ENCODE results near the gene NRARP.
A peak's percentile ranks its signal among the peaks of the same experiment; 100 is the strongest.

The NRARP gene

DNA sequence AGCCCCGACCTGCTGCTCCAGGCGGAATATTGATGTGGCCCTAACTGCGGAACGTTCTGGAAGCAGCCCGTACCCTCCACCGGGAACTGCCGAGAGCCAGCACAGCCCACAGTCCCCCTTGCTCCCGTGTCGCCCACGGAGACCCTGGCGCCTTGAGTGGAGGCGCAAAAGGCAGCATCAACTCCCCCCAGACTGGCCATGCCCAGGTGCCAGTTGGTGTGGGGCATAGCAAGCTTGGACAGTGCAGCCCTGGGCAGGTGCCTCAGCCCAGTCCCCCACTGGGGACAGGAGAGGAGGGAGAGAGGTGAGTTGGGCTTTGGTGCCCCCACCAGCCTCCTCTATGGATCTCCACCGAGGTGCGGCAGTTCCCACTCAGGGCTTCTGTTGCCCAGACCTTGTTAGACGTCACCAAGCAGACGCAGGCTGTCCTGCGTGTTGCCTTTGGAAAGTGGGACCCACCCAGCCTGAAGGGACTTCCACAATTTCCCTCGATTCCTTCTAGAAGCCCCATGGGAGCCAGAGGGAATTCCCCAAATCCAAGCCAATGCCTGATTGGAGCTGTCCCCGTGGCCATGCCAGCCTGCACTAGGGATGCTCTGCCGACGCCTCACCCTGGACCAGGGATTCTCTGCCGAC lies 19.8 kb upstream of the NRARP start:
- no peak for DNase-seq

DNA sequence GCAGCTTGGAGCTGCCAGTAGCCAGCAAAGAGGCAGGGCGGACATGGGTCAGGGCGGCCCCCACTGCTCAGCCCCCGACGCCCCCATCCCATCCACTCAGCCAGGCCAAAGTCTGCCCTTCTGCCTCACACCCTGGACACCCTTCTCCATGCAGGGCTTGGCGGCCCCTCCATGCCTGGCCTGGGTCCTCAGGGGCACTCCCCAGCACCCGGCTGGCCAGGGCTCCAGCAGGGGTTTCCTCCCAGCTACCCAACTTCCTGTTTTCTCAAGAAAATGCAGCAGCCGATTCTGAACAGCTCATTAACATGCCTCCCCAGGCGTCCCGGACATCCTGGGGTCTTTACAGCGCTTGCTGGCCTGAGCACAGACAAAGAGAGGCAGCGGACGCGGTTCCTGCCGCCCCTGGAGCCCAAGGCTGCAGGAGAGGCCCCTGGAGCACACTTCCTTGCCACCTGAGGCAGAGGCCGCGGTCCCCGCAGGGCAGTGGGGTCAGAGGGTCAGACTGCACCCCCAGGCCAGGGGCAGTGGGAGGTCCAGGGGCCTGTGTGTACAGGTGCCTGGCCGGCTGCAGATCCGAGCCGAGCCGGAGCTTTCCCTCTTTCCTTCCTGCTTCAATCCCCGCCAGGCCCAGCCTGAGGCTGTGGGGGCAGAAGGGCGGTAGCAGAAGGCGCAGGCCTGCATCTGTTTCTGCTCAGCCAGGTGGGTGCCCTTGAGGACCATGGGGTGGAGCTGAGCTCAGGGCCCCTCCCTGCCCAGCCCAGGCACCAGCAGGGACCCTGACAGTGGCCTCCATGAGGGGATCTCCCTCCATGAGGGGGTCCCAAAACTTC lies 18.7 kb upstream of the NRARP start:
- no peak for DNase-seq

DNA sequence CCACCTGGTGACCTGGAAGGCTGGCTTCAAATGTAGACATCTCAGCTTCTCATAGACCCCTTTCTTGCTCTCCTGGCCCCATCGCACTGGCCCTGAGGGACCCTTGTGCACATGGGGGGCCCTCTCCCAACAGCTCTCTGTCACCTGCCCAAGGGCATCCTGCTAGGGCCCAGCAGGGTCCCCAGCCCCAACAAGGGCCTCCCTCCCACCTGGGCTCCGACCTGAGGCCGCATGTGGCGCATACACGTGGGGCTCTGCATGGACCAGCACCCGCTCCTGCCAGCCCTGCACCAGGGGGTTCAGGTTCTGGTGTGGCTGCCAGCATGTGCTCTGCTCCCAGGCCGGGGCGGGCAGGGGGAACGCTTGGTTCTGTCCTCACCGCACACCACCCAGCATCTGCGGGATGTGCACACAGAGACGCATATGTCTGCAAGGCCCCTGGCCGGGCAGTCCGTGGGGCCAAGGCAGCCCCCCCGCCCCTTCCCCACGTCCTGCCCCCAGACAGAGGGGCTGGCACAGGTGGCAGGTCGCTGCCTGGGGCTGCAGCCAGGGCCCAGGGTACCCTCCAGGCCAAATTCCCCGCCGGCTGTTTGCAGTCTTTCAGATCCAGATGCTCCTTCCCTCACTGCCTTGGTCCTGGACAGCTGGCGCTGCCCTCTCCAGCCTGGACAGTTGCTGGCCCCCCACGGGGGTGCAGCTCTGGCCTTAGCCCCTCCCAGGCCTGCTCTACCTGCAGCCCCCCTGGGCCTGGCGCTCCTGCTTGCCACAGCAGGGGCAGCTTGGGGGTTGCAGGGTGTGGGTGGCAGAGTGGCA lies 17.9 kb upstream of the NRARP start:
- no peak for DNase-seq

DNA sequence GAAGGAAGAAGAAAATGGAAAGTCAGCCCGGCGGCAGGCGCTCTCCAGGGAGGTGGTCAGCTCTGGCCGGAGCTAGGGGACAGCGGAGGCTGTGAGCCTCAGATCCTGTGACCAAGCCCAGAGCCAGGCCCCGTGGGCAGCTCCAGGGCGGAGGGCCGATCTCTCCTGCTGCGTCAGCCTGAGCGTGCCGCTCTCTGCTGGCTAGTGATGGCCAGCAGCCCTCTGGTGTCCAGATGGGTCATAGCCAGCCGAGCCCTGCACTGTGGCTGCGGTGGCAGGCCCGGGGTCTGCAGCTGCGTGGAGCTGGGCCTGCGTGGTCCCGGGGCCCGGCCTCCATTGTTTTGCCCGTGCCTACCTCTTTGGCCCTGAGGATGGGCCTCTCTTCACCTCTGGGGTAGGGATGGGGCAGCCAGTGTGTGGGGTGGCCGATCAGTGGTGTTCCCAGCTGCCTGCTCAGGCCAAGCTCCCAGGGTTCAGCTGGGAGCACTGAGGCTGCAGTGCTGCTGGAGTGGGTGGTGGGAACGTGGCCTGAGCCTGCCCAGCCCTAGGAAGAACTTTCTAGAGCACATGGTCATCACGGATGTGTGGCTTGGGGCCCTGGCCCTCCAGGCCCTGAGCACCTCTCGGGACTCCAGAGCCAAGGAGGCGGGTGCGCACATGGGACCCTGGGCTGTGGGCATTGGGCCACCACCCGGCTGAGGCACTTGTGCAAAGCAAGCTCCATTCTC lies 17.1 kb upstream of the NRARP start:
- DNase-seq = no peak

DNA sequence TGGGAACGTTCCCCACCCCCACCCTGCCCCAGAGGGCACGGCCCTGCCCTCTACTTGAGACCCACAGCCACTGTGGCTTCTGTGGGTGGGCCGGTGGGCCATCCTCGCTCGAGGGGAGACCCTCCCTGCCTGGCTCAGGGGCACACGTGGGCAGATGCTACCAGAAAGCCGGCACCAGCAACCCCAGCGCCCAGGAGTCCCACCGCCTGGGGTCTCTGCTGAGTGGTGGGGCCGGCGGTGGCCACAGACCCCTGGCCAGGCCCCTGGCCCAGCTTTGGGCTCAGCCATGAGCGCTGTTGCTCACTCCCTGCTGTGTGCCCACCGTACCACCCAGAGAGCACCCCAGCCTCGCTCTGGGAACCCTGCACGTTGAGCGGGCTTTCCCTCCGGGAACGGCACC lies 16.5 kb upstream of the NRARP start:
- DNase-seq = no peak

DNA sequence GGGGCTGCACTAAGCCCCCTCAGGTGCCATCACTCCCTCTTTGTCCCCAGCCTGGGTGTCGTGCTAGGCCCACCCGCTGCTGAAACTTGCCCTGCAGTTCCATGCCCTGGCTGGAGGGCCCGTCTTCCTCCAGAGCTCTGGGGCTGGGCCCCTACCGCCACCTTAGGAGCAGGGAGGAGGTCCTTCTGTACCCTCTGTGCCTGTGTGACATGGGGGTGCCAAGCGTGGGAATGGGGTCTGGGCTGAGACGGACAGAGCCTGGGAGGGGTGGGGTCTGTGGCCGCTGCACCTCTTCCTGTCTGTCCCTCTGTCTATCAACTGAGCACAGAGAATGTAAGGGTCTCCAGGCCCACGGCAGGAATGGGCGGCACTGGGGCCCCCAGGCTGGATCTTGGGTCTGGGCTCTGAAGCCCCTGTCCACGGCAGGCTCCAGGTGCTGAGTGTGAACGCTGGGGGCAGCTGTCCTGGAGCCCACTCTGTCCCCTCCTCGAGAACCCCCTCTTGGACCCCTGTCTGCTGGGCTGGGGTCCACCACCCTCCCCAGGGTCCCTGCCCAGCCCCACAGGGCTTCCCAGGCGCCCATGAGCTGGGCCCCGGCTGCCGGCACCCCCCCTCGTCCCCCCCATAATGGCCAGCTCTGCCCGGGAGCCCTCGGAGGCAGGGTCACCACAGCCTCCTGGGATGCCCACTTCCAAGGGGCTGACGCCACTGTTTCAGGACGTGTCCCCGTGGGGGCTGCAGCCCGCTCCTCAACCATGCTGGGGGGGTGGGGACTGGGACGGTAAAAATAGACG lies 15.8 kb upstream of the NRARP start:
- DNase-seq = no peak

DNA sequence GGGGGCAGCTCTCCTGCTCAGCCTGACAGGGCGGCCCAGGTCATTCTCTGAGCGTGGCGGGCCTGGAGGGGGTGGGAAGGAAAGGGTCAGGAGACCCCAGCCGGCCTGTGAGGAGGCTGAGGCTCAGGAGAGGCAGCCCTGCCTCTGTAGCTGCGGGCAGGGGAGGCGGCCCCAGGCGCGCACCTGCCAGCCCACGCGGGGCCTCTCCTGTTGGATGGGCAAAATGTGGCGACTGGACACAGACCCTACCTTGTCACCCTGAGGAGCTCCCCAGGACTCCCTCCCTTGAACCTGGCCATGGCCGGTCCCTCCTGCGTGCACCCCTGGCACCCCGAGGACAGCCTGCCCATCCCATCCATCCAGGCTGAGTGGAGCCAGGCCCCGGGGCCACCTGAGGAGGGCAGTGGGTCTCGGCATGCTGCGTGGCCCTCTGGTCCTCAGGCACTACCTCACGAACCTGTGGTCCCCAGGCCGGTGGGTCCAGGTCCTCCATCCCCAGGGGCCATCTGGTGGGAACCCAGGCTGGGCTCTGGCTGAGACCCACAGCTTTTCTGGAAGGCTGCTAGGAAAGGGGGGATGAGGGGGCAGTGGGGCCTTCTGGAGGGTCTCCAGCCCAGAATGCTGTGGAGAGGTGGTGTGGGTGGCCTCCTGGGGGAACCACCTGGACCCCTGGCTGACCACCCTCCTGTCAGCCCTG lies 15.1 kb upstream of the NRARP start:
- no peak for DNase-seq

DNA sequence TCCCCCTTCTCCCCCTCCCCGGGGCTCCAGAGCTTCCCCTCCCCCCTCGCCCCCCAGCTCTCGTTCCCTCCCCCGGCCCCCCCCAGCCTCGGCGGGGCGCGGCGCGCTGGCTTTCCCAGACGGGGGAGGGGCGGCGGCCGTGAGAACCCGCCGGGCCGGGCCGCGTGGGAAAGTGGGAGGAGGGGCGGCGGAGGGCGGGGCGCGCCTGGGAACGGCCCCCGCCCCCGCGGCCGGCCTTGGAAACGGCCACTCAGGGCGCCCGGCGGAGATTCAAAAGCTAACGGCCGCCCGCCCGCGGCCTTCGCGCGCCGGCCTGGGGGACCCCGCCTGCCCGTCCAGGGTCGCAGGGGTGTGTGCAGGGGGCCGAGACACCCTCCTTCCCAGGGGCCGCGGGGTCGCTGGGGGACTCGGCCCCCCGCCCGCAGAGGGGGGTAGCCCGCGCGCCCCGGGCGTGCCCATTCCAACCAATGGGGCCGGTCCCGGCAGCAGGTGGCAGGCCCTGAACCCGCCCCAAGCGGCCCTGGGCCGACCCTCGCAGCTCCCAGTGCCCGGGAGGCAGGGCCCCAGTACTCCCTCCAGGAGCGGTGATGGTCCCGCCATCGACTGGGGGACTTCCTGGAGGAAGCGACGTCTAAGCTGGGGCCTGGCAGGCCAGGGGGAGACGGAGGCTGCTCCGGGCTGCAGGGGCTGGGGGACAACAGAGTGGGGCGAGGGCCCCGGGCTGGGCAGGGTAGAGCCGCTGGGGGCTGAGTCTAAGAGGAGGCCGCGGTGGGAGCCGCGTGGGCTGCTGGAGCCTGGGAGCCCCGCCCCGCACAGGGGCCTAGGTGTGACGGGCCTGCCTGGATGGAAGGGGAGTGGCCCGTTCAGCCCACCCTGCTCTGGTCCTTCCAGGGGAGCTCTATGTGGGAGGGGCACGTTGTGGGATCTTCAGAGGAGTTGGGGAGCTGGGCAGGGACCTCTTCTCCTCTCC lies 14.2 kb upstream of the NRARP start:
- DNase-seq = no peak

DNA sequence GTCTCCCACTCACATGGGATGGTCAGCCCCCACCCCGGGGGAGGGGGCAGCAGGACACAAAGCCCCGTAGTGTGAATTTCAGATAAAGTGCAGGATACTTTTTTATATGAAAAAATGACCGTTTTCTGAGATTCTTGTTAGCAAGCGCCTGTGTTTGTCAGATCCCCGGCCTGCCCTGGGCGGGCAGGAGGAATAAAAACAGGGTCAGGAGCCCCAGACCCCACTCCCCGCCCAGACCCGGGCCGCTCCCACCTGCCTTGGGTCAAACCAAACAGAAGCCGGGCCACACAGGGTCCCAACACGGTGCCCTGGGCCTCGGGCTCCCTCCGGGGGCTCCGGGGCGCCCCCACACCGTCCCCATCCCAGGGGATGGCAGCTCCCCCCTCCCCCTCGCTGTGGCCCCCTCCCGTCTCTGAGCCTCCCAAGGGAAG lies 13.5 kb upstream of the NRARP start:
- no peak for DNase-seq

DNA sequence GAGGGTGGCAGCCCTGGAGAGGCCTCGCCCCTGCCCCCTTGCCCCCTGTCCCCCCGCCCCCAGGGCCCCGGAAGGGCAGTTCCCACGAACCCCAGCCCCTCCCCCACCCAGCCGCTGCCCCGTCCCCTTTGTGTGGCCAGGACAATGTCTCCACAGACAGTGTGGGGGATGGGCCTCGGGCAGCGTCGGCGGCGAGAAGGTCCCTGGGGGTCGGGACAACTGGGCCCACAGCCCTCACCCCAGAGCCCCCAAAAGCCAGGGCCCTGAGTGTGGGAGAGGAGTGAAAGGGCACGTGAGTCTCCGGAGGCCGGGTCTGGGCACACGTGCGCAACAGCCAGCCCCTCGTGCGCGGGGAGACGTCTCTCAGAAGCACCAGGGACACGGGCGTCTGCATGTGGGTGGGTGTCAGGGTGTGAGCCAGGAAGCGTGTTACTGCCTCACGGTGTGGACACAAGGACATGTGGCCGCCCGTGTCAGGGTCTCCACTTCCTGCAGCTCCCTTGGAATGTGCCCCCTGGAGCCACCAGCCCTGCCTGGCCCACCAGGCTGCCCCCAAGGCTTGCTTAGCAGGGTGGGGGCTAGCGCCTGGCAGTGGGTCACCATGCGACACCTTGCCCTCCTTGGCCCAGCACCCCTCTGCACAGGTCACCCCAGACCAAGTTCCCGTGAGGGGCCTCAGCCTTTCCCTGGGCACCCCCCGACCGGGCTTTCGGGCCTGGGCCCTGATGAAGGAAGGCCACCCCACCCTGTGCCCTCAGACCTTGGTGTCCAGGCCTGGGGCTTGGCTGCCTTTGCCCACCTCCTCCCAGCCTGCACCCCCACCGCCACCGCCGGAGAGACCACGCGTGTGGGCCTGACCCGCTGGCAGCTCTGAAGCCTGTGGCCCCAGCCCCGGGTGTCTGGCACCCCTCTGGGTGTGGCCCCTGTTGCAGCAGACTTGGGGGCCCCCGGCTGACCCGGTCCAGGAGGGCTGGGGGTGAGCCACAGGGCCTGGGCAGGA lies 12.8 kb upstream of the NRARP start:
- no peak for DNase-seq

DNA sequence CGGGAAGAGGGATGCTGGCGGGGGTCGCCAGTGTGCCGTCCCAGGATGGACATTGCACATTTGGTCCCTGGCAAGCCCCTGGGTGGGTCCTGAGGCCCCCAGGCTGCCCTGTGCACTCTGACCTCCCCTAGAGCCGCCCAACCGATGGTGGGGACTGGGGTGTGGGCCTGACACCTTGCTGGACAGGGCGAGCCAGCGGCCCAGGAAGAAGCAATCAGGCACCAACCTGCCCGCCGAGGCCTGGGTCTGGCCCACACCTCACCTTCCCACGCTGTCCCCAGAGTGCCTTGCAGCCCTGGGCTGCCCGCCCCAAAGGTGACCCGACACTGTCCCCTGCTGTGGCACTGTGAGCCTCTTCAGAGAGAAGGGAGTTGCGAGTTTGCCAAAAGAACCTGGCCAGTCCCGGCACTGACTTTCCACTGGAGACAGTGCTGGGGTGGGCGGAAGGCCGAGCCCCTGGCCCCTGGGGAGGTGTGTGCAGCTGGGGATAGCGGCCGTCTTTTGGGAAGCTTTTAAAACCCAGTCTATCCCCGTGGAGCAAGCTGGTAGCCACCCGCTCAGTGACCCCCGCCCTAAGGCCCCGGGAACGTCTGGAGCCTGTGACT lies 12.0 kb upstream of the NRARP start:
- no peak for DNase-seq

DNA sequence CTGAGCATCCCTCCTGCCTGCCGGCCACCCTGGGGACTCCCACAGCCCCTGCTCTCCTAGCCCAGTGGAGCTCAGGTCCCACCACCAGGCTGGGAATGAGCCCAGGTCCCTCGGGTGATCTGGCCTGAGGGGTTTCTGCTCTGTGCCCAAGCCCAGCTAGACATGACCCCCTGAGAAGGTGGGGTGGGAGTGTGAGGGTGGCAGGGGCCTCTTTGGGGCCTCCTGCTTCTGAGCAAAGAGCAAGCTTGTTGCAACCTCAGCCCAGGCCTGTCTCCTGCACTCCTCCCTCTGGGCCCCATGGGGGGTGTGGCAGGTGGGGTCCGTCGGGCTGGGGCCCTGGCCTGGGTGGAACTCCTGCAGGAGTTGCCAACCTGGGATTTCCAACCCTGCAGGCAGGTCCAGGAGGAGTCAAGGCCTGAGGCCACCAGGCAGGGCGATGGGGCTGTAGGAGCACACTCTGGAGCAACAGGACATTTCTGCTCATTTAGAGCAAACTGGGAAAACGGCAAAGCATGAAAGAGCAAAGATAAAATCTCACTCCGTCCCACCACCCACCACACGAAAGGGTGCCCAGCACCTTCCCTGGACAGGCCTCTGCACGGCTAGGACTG lies 11.4 kb upstream of the NRARP start:
- no peak for DNase-seq

DNA sequence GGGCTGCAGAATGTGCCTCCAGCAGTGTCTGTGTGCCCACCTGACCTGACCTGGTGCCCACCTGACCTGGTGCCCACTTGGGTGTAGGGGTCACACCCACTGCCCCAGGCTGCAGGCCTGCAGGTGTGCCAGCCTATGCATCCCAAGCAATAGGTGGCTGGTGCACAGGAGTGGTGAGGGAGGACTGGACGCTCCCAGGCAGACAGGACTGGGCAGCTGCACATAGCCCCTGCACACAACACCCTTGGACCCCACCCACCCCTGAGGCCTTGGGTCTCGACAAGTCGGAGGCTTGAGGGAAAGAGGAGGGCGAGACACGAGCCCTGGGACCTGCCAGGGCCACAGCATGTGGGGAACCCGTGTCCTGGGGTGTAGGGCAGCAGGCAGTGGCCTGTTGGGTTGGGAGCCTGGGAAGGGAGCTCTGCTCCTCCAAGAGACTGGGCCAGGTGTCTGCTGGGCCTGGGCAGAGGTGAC lies 10.8 kb upstream of the NRARP start:
- DNase-seq = no peak

DNA sequence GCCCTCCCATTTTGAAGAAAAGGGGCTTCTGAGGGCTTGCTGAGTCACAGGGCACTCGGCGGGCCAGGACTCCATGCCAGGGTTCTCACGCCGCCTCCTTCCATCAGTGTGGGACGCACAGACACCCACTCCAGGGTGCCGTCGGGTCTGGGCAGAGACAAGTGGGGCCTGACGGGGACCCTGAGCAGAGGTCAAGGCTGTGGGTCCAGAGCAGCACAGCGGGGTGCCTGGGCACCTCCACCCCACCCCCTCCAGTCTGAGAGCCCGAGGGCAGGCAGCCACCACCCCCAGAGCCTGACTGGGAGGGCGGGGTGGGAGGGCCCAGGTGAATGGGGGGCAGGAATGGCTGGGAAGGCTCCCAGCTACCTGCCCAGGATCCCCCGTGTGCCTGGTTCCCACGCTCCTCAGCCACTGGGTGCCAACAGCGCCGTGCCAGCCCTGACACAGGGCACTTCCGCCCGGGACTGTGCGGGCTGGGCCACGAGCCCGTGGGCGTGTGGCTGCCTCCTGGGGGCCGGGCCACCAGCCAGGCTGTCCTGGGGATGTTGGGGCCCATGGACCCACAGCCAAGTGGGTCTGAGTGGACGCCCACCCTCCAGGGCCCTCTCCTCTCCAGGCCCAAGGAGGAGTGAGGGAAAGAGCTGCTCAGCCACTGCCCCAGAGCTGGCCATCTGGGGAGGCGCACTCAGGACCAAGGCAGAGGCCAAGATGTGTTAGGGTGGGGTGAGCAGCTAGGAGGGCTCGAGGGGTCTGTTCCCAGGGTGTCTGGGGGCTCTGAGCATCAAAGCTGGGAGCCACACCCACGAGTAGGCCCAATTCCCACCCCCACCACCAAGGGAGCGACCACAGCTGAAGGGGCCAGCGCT lies 10.1 kb upstream of the NRARP start:
- no peak for DNase-seq

DNA sequence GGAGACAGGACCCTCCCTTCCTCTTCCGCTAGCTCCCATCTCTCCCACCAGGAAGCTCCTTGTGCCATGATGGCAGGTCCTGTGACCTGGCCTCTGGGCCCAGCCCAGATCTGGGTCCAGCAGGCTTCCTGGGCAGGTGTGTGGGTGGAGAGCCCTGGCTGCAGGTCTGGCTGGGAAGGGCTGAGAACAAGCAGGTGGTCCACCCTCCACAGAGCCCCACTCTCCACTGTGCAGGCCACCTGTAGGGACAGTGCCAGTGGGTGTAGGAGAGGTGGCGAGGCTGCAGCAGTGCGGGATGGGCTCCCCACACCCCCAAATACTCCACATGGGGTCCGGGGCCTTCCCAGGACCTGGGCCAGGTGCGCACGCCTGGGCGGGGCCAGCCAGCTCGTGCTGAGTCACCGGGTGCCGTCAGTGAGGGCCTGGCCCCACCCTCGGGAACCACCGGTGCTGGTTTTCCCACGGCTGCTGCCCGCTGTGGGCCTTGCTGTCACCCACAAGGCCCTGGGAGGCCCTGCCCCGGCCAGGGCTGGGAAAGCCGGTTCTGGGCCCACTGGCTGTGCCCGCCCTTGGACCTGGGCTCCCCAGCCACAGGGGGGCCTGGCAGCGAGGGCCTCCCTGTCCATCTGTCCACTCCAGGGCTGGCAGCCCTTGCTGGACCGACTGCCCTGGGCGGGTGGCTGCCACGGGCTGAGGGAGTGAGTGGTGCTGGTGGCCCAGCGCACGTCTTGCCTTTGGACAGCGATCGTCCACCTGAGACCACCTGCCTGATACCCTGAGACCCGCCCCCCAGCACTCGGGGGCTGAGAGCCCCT lies 9.3 kb upstream of the NRARP start:
- DNase-seq = peak in 1 of 2 donors; percentile 44

Data from activated CD4-positive, alpha-beta T cell treated with anti-CD3 and anti-CD28 coated beads for 4 hours (primary cell).